GM12873 (cell line): ENCODE results near the gene VWF.

Experiments
- TF ChIP-seq, protein P1 (sequence below): IDR thresholded peaks from 2 replicates; pipeline ENCODE4 v1.5.1; 2012; ENCODE audit warnings: low read depth, mild to moderate bottlenecking, moderate library complexity, low read length, control low read depth; ENCODE audit not compliant: insufficient read depth; ENCODE audit errors: missing control alignments

Gene VWF

GRCh38 chr12:6092784-6093722 lies 31.4 kb downstream of the VWF start:
- TF ChIP-seq, protein P1, sequence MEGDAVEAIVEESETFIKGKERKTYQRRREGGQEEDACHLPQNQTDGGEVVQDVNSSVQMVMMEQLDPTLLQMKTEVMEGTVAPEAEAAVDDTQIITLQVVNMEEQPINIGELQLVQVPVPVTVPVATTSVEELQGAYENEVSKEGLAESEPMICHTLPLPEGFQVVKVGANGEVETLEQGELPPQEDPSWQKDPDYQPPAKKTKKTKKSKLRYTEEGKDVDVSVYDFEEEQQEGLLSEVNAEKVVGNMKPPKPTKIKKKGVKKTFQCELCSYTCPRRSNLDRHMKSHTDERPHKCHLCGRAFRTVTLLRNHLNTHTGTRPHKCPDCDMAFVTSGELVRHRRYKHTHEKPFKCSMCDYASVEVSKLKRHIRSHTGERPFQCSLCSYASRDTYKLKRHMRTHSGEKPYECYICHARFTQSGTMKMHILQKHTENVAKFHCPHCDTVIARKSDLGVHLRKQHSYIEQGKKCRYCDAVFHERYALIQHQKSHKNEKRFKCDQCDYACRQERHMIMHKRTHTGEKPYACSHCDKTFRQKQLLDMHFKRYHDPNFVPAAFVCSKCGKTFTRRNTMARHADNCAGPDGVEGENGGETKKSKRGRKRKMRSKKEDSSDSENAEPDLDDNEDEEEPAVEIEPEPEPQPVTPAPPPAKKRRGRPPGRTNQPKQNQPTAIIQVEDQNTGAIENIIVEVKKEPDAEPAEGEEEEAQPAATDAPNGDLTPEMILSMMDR: no peak

DNA sequence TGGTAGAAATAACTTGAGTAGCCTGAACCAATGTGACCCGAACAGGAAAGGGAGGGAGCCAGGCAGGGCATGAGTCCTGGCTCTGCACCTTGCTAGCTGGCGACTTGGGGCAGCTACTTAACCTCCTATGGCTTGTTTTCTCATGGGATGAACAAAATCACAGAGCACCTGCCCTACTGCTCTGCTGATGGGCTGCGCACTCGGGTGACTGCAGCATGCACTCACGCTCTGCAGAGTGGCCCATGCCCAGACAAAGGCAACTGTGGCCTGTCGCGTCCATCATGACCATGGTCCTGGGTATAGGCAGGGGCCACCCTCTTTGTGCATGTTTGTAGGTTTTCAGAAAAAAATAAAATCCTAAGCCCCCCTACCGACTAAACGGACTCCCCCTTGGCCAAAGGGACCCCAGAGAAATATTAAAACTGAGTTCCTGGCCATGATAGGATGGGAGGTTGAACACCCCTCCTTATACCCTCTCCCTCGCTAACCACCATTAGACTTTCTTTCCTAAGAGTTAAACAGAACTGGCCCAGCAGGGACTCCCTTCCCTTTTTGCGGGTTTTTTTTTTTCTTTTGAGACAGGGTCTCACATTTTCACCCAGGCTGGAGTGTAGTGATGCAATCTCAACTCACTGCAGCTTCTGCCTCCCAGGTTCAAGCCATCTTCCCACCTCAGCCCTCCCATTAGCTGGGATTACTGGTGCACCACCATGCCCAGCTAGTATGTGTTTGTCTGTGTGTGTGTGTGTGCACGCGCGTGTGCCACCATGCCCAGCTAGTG lies 32.5 kb downstream of the VWF start:
- TF ChIP-seq, protein P1: no peak

DNA sequence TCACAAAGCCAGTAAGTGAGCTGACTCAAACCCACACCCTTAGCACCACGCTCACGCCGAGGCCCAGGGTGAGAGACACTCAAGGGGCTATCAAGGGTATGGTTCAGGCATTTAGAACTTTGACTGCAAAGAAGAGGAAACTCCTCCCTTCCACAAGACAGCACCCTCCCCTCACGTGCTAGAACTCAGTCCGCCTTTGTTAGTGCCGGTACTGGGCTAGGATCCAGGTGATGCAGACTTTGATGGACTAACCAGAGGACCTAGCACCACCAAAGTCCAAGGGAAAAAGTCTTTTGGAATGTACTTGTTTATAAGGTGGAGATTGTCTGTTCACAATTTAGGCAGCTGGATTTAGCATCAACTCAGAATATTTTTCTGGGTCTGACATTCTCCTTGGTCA lies 33.7 kb downstream of the VWF start:
- TF ChIP-seq, protein P1: no peak

- TF ChIP-seq, protein P1: no peak
Observed at GRCh38 chr12:6088921-6089747, 35.3 kb downstream of the VWF start.

DNA sequence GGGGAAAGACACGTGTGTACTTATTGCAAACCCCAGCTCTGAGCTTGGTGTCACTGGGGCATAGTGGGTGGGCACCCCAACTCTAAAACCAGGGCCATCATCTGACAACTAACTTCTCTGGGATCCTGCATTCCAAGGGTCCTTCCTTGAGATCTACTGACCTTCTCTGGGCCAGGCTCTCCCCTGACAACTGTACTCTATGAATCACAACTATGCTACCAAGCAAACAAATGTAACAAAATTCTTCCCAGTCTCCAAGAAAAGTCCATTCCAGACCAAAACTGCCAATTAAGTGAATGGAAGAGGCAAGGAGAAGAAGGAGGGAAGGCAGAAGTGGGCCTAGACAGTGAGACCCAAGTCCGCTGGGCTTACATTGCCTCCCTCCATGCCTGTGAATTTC lies 38.2 kb downstream of the VWF start:
- TF ChIP-seq, protein P1: no peak

GRCh38 chr12:6085841-6086240 lies 38.6 kb downstream of the VWF start:
- TF ChIP-seq, protein P1: no peak
